Right renal cortex interstitium (tissue), 3 donors: ENCODE results near the gene KLHL17. TPM values are rescaled to one million over a fixed set of nuclear protein-coding genes. Genes with fewer than 3 reads are reported as not detected.

ENCODE experiments used
- DNase-seq, 3 donors: peaks; one replicate each; pipeline ENCODE4 v3.0.0-alpha.2; 2013; ENCODE audit warnings: low read depth in 3 of 3, low spot score in 2 of 3
- polyA plus RNA-seq, 3 donors: library from polyadenylated mRNA; unstranded; fragments of 120-200 nt; gene quantifications; one replicate each; pipeline ENCODE4 v1.2.1, GENCODE V29; 2013; ENCODE audit not compliant: insufficient read length in 3 of 3

The KLHL17 gene
- polyA plus RNA-seq, 3 donors, result 6.5 to 8.0 (median 6.5) TPM

DNA sequence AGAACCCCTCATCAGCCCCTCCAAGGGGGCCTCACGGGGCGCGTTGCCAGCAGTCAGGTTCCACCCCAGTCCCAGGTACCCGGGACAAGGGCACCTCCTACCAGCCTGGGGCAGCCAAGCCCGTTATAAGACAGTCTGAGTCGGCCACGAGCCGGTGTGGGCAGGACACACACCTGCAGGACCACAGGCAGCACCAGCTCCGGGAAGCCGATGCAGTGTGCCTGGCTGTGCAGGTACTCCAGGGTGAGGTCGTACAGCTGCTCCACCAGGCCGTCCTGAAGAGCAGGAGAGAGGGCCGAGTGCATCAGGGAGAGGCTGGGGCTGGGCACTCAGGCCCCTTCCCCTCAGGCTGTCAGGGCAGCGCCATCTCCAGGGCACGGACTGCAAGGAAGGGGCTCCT lies 12.4 kb upstream of the KLHL17 start:
- DNase-seq, result no peak

DNA sequence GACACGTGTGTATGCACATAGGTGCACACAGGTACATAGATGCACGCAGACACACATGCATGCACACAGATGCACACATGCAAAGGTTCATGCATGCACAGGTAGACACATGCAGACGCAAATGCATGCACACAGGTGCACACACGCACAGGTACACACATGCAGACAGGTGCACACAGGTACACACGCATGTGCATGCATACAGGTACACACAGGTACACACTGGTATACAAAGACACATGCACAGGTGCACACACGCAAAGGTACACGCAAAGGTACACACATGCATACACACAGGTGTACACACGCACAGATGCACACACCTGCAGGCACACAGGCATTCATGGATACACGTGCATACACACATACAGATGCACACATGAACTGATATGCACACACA lies 10.1 kb upstream of the KLHL17 start:
- DNase-seq, result no peak

DNA sequence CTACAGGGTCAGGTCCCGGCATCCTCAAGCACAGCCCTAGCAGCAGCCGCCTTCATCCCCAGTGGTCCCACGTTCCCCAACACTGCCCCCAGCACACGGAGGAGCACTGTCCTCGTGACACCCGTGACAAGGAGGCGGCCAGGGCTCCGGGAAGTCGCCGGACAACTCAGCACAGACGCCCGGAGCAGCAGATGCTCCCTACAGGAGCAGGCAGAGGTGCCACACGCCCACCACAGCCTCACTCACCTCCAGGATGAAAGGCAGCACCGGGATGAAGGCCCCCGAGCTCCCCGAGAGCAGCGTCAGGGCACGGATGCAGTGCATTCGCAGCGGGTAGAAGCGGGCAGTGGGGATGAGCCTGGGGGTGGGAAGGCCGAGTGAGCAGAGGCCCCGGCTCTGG lies 9.5 kb upstream of the KLHL17 start:
- no peak for DNase-seq

DNA sequence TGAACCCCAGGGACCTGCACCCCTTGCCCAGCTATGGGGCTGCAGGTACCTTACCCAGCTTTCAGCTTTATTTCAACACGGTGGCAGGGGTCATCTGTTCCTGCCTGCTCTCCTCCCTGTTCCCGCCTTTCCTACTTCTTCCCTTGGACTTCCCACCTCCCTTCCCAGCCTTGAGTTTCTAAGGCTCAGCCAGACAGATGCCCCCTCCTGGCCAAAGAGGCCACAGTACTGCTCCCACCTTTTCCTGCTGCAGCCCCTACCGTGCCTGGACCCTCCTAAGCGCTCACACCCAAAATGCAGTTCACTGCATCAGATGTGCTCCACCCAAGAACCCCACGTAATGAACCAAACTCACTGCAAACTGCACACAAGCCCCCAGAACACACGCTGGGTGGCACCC lies 9.0 kb upstream of the KLHL17 start:
- DNase-seq, result no peak

DNA sequence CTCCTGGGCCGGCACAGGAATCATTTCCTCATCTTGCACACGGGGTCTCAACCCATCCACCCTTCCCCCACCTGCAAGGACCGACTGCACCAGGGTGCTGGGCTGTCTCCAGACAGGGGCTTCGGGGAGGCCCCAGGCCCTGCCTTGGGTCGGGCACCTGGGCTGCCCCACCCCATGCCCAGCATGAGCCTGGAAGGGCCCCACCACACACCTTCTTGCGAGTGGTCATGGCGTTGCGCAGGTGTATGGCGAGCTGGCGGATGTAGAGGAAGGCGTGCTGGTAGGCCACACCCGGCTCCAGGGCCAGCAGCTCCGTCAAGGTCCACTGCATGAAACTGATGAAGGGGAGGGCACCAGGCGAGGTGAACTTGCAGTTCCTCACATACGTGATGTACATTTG lies 8.2 kb upstream of the KLHL17 start:
- no peak for DNase-seq

DNA sequence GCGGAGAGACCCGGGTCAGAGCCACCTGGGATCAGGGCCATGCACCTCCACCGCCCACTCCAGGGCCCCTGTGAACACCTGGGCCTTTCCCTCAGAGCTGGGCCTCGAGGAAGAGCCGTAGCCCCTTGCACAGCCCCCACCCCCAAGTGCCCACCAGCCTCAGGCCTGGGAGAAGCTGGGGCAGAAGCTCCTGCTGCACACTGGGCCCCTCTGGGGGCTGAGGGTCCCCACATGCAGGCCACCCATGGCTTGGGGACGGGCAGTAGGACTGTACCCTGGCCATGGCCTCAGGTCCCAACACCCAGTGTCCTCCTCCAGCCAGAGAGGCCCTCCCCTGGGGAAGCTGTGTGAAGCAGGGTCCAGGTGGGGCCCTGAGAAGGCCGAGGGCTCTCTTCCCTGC lies 7.8 kb upstream of the KLHL17 start:
- no peak for DNase-seq

DNA sequence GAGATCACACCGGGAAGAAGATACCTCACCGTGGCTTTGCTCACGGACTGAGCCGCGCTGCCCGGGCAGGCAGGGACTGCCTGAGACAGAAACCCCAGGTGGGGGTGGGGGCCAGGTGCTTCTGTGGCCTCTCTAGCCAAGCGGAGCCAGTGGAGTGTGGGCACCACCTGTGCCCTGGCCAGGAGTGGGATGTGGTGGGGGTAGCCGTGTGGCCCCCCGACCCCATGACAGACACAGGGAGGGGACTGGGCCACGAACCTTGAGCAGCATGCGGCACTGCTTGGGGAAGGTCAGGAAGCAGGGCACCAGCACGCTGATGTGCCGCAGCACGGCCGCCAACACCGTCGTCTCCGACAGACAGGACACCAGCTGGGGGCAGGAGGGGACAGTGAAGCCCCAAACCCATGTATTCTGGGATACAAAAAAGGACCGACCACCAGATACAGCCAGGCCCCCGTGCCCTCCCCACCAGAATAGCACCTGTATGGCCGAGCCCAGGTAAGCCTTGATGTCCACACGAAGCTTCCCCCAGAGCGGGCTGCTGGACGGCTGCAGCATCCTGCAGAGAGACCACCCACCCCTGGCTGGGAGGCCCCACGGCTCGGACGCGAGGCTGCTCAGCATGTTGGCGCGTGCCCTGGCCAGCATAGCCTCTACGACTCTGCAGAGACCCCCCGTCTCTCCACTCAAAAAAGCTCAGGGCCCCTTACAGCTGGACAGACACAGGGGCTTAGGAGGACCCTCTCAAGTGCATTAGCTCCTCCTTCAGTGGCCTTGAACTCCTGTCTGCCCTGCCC lies 6.7 kb upstream of the KLHL17 start:
- DNase-seq, result no peak

DNA sequence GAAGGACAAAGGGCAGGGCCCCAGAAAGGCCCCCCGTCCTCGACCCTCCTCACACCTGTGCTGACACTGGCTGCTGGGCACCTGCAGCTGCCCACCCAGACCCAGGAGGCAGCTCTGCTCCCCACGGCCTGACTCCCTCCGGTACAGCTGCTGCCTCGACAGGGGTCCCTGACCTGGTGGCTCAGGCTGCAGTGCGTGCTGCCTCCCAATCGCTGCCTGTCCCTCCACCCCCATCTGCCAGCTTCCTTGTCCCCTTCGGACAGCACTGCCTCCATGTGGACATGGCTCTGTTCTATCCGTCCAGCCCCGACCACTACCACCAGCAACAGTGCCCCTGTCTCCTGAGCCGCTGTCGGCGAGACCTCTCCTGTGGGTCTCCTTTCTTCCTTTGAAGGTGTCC lies 5.5 kb upstream of the KLHL17 start:
- no peak for DNase-seq

DNA sequence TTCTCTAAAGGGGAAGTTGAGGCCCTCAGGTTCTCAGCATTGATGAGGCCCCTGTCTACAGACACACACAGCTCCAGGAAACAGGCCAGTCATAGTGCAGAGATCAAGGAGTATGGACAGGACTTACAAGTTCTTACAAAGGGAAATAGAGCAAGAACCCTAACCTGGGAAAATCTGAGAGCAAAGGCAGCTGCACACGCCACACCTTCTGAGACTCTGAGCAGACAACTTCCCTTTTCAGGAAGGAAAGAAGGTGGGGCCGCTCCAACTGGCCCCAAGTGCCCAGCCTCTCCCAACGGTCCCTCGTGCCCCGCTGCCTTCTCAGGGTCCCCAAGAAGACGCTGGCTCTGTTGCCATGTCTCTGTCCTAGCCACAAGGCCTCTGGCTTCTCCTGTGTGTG lies 4.9 kb upstream of the KLHL17 start:
- DNase-seq, result no peak

DNA sequence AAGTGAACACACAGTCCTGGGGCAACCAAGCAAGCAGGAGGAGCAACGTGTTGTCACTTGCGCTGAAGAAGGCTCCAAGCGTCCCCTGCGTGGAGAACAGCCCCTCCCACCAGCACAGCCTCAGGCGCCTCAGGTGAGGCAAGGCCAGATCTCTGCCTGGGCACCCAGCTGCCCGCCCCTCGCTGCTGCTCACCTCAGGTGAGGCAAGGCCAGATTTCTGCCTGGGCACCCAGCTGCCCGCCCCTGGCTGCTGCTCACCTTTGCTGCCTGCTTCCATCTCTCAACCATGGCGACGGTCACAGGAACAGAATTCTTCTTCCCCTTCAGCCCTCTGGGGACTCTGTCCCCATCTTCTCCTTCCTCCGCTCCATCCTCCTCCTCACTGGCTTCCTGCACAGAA lies 3.7 kb upstream of the KLHL17 start:
- no peak for DNase-seq

DNA sequence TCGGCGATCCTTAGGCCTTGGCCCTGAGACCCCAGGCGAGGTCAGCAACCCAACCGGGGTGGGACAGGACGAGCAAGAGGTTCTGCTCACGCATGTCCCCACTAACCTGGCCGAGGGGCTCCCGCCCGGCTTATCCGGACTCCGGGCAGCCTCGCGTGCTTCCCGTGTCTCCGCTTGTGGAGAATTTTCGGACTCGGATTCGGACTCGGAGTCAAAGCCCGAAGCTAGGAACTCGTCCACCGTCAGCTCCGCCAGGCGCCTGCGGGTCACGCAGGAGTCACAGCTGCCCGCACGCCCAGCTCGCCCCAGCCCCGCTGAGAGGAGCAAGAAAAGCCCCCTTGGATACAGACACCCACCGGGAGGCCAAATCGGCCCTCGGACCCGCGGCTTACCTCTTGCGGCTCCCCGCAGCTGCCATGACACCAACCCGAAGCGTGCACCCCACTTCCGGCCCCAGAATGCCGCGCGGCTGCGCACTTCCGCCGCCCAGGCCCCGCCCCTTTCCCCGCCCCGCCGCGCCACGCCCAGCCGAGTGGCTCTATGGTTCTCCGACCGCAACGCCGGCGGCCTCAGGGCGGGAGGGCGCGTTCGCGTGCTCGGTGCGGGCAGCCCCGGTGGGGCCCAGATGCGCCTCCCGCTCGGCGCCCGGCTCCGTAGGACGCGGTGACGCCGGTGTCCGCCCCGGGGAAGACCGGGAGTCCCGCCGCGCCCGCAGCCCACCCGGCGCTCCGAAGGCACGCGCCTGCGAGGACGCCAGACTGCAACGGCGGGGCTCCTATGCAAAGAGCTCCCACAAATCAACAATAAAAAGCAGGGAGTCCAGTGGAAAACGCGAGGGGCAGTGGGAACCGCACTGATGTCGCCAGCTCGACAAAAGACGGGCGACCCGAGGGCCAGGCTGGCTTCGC lies 1.3 kb upstream of the KLHL17 start, which contains the start of gene NOC2L:
NOC2L (minus strand) TSS at position 434 of the 908 bp plus-strand sequence; CDS start at position 418, 16 bp downstream.
- DNase-seq, result peak in 1 of 3 donors; percentile 75

DNA sequence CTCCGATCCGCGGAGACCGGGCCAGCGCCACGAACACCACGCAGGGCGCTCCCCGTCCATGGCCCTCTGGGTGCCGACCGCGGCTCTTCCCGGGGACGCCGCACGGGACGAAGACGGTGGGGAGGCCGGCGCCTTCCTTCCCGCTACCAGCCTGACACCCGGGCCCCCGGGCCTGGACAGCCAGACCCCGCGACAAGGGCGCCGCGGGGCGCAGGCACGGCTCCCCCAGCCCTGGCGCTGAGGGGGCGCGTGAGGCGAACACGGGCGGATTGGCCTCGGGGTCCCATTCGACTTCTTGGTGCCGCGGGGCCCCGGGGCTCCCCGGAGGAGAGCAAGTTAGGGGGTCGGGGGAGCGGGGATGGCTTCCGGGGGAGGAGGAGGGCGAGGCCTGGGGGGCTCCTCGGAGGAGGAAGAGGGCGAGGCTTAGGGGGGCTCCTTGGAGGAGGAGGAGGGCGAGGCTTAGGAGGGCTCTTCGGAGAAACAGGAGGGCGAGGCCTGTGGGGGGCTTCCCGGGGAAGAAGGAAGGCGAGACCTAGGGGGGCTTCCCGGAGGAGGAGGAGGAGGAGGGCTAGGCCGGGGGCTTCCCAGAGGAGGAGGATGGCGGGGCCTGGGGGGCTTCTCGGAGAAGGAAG lies 537 bp upstream of the KLHL17 start:
- no peak for DNase-seq

DNA sequence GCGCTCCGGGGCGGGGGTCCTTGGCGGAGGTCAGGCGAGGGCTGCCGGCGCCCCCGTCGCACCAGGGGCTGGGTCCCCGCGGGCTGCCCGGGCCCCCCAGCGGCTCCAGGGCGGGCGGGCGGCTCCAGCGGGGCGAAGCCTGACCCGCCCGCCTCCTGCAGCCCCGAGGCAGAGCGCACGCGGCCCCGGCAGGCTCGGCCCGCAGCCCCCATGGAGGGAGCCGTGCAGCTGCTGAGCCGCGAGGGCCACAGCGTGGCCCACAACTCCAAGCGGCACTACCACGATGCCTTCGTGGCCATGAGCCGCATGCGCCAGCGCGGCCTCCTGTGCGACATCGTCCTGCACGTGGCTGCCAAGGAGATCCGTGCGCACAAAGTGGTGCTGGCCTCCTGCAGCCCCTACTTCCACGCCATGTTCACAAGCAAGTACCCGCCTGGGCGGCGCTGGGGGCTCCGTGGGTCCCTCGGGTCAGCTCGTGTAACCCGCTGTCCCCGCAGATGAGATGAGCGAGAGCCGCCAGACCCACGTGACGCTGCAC lies 817 bp downstream of the KLHL17 start:
- no peak for DNase-seq

DNA sequence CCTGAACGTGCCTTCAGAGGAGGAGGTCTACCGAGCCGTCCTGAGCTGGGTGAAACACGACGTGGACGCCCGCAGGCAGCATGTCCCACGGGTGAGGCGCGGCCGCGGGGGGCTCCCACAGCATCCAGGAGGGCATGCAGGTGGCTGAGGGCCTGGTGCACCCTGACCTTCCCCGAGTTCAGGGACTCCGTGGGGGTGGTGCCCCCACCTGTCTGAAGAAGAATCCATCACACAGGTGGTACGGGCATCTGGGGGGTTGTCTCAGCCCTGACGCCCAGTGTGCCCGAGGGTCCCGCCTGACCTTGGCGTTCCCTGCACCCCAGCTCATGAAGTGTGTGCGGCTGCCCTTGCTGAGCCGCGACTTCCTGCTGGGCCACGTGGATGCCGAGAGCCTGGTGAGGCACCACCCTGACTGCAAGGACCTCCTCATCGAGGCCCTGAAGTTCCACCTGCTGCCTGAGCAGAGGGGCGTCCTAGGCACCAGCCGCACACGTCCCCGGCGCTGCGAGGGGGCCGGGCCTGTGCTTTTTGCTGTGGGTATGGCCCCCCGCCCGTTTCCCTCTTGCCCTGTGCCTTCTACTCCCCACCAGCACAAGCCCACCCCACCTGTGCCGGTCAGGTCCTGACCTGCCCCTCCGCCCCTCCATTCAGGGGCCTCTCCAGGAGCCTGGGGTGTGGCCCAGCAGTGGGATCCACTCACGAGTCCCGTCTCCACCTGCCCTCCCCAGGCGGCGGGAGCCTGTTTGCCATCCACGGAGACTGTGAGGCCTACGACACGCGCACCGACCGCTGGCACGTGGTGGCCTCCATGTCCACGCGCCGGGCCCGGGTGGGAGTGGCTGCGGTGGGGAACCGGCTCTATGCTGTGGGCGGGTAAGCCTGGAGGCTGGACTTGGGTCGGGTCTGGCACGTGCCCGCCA lies 2.3 kb downstream of the KLHL17 start:
- no peak for DNase-seq

DNA sequence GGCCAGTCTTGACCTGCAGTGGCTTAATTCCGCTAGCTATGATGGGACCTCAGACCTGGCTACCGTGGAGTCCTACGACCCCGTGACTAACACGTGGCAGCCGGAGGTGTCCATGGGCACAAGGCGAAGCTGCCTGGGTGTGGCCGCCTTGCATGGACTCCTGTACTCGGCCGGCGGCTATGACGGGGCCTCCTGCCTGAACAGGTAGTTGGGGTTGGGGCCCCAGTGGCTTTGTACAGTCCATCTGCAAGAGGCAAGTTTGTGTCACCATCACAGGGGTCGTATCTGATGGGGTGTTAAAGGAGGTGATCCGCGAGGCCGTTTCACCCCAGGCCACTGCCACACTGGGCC lies 2.9 kb downstream of the KLHL17 start:
- no peak for DNase-seq

DNA sequence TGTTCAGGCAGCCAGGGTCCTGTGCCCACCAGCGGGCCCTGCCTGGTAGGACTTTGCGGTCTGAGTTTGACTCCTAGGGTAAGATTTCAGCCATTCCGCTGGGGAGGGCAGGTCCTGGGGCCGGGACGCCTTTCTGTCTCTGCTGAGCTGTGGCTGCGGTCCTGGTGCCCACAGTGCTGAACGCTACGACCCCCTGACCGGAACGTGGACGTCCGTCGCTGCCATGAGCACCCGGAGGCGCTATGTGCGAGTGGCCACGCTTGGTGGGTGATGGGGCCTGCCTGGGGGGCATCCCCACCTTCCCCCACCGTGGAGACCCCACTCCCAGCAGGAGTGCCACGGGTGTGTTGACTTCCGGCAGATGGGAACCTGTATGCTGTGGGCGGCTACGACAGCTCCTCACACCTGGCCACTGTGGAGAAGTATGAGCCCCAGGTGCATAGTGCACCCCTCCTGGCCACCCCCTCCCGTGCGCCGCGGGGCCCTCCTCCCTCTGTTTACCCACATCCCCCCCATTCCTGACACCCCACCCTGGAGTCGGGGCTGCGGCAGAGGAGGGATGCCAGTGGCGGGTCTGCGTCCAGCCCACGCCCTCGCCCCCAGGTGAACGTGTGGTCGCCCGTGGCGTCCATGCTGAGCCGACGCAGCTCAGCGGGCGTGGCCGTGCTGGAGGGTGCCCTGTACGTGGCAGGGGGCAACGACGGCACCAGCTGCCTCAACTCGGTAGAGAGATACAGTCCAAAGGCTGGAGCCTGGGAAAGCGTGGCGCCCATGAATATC lies 3.6 kb downstream of the KLHL17 start:
- no peak for DNase-seq

DNA sequence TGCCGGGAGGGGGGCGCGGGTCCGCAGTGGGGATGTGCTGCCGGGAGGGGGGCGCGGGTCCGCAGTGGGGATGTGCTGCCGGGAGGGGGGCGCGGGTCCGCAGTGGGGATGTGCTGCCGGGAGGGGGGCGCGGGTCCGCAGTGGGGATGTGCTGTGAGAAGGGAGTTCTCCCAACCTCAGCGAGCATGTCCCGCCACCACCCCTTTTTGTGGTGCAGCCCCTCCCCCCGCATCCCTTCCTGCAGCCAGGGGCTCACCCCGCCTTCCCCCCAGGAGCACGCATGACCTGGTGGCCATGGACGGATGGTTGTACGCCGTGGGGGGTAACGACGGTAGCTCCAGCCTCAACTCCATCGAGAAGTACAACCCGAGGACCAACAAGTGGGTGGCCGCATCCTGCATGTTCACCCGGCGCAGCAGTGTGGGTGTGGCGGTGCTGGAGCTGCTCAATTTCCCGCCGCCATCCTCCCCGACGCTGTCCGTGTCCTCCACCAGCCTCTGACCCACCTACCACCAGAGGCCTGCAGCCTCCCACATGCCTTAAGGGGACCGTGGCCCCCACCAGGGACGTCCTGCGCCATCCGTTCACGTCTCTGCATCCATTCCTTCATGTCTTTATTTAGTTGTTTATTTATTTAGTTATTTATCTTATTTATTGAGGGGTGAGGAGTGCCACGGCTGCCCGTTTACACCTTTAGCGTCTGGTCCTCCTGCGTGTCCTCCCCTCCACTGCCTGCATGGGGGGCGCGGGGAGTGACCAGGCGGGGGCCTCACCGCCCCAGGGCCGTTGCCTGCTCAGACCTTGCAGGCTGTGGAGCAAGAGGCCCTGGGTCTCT lies 4.5 kb downstream of the KLHL17 start:
- DNase-seq, result no peak

DNA sequence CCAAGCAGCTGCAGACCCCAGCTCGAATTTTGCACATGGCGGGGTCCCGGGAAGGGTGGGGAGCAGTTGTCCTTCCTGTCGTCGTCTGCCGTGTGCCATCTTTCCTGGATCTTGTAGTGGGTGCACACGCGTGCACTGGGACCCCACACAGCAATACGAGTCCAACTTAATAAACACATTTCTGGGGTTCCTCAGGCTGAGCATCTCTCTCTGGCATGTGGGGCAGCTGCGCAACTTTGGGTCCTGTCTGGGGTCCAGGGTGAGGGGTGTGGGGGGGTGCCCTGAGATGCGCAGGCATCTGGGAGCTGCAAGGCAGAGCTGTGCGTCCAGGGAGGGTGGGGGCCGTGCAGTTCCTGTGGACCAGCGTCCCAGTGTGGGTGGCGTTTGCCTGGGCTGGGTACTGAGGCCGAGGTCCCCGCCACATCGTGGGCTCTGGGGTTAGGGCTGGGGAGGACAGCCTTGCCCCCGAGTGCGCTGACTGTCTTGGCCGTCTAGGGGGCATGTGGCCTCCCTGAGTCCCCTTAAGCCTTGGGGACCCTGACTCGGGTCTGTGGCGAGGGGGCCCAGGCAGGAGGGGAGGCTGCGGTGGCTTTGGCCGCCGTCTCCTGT lies 5.2 kb downstream of the KLHL17 start:
- no peak for DNase-seq
